COLO668 (cell line): ENCODE results near the gene GHDC.
"Not testable (repeated sequence)": the region's sequence is repeated elsewhere in the genome, so short reads cannot be mapped to it uniquely, and the experiment has no call there.

Experiments
- DNase-seq: peaks from one replicate; lab custom pipeline; 2025; ENCODE audit not compliant: unreplicated experiment; lab: John Stamatoyannopoulos, UW

The GHDC gene, protein sequence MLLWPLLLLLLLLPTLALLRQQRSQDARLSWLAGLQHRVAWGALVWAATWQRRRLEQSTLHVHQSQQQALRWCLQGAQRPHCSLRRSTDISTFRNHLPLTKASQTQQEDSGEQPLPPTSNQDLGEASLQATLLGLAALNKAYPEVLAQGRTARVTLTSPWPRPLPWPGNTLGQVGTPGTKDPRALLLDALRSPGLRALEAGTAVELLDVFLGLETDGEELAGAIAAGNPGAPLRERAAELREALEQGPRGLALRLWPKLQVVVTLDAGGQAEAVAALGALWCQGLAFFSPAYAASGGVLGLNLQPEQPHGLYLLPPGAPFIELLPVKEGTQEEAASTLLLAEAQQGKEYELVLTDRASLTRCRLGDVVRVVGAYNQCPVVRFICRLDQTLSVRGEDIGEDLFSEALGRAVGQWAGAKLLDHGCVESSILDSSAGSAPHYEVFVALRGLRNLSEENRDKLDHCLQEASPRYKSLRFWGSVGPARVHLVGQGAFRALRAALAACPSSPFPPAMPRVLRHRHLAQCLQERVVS

DNA sequence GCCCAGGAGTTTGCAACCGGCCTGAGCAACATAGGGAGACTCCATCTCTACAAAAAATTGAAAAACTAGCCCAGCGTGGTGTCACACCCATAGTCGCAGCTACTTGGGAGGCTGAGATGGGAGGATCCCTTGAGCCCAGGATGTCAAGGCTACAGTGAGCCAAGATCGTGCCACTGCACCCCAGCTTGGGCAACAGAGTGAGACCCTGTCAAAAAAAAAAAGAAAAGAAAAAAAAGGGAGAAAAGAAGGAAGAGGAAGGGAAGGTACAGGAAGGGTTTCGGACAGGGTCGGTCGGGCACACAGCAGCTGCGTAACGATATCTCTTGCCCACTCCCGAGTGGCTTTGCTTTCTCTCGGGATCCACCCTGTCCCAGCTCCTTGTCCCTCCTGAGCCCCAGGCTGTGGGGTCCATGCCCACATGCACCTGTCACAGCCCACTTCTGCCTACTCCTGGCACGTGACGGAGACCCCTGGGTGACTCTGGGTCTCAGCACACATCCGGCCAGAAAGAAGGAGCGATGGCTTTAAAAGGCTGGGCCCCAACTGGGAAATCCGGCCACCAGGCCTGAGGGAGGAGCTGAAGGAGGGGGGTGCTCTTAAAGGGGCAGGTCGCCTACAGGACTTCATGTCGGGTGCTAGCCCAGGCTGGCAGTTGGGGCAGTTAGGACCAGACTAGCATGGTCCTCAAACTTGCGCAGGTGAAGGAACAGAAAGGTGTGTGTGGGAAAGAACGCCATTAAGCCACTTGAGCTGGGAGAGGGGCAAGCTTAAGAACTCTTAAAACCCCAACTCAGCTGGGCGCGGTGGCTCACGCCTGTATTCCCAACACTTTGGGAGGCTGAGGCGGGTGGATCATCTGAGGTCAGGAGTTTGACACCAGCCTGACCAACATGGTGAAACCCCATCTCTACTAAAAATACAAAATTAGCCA is at the start of gene GHDC:
TSS of gene GHDC (minus strand) at position 526 of the 931 bp plus-strand sequence. CDS start 913 bp downstream, outside the sequence.
- peak; percentile 65 for DNase-seq

DNA sequence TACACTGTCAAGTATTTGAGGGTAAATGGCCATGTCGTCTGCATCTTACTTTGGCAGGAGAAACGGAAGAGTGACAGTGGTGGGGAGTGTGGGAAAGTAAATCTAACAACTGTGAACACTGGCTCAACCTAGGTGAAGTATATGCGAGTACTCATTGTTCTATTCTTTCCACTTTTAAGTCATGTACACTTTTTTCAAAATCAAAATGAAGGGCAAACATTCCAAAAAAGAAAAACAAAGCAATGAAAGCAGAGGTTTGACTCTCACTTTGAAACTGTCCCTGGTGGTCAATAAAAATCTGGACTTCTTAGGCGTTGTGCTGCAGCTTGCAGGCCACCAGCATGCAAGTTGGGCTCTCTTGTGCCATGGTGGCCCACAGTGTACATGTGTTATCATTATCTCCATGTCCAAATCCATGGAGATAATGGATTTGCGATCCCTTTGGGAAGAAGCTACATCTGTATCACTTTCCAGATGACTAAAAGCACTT is 49.2 kb upstream of the GHDC start:
- DNase-seq = no peak

DNA sequence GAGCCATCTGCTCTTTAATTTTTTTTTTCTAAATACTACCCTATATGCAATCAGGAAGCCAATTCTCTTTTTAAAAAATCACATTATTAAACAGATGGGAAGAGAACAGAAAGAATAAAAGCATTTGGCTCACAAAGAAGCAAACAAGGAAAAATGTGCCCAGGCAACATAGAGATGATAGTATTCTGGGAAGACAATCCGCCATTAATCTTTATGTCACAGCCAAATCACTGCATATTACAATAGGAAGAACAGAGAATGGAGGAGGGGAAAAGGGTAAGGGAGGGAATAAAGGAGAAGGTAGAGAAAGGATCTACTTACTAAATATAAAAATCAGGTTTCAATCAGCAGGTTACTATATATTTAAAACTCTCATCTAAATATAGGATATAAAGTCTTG is 47.6 kb upstream of the GHDC start:
- DNase-seq = no peak

DNA sequence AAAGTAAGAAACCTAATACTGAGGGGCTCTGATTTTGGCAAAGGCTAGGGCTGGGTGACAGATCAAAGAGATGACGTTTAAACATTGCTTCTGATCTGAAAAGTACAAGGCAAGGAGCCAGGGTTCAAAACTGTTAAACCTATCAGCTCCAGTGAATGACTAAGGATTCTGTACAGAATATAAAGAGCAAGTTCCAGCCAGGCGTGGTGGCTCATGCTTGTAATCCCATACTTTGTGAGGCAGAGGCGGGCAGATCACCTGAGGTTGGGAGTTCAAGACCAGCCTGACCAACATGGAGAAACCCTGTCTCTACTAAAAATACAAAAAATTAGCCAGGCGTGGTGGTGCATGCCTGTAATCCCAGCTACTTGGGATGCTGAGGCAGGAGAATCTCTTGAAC is 46.6 kb upstream of the GHDC start:
- not testable (repeated sequence) for DNase-seq

DNA sequence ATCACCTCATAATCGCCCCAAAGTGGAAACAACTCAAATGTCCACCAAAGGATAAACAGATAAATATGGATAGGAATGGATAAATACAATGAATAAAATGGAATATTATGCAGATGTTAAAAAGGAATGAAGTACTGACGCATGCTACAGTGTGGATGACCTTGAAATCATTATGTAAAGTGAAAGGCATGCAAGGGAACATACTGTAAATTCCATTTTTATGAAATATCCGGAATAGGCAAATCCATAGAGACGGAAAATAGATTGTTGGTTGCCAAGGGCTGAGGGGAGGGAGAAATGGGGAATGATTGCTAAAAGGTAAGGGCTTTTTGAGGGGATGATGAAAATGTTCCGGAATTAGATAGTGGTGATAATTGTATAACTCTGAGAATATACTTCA is 45.9 kb upstream of the GHDC start:
- DNase-seq = no peak

DNA sequence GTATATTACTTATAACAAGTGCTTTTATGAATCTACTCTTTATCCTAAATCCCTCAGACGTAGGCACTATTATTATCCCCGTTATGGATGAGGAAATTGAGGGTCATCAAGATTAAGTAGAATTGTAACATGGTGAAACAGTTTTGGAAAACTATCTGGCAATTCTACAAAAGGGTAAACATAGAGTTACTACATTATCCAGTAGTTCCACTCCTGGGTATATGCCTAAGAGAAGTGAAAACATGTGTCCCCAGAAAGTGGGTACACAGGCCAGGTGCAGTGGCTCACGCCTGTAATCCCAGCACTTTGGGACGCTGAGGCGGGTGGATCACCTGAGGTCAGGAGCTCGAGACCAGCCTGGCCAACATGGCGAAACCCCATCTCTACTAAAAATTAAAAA is 45.3 kb upstream of the GHDC start:
- not testable (repeated sequence) for DNase-seq

DNA sequence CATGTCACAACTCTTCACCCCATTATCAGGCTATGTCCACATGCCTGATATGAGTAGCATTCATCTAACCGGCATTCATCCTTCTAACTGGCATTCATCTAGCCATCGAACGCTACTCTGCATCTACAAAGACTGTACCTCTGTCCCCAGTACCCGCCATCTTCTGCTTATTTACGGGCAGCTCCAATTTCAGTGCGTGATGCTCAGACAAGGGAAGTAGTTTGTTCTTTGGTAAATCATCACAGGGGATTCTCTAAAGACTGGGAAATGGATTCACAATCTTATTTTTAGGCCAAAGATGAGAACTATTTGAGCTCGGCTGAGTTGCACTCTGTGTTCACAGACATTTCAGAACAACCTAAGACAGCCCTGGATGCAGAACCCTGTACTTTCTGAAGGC is 42.5 kb upstream of the GHDC start:
- DNase-seq = no peak

DNA sequence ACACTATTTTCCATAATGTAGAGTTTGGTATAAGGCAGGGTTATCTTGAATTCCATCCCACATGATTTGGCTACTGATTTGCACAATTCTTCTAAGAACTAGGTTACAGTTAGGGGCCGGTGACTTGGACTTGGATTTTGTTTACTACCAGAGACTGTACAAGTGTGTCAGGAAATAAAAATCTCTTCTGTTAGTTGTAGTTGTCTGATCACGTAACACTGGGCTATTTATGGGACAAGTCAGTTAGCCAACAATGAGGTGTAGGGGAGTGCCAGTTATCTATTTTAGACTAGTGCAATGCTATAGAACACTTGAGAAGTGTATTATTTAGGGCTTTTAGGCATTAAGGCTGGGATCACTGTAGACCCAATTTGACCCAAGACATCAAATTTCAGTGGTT is 39.7 kb upstream of the GHDC start:
- no peak for DNase-seq

DNA sequence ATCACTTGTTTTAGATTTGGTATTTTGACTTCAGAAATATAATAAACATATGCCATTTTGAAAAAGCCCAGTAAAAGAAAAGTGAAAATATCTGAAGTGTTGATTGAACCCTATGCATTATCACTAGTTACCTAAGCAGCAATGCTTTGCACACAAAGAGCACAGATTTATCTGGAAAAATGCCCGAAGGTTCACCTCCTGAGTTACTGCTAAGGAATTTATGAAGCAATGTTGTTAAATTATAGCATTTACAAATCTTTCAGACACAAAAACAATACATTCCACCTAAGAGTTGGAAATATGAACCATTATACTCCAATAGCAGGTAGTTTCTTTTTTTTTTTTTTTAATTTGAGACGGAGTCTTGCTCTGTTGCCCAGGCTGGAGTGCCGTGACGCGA is 38.9 kb upstream of the GHDC start:
- no peak for DNase-seq

DNA sequence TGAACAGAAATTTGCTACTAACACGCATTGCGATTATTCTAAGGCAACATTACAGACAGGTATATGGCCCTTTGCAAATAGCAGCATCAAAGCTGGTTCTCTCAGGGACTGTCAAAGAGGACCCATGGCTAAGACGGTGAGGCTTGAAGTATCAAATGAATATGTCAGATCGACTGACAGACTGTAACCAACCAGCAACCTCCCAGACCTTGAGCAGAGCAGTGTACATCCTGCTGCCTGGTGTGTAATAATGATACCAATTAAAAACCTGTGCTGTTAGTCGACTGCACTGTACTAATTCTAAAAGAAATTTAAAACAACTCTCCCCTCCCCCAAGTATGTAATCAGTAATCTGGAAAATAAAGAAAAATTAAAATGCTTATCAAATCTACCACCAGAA is 35.9 kb upstream of the GHDC start:
- no peak for DNase-seq

DNA sequence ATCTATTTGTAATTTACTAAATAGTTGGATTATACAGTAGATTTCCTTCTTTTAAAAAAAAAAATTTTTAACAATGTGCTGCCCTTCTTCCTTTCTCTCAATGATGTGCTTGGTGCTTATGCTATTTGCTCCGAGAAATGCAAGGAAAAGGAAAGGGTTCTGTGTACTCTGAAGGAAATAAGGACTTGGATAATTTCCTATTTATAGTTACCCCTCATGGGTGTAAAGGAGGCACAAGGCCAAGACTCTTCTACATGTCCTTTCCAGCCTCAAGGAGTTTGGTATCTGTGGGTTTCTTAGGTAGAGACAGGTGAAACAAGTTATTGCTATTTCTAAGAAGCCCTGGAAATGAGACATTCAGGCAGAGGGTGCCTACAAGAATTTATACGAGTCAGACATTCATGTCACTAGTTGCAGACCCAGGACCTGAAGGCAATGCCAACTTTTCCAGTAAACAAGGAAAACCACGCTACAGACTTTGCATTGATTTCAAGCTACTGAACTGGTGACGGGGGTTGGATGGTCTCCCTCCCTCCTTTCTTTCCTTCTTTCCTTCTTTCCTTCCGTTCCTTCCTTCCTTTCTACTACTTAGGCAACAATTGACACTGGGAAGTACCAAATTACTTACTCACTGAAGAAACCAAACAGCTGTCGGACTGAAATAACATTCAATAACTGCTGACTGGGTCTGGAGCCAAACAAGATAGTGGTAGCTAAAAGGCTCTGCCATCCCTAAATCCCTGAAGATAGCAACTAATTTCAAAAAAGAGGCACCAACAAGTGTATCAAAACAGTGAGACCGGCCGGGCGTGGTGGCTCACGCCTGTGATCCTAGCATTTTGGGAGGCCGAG is 33.8 kb upstream of the GHDC start:
- DNase-seq = no peak

DNA sequence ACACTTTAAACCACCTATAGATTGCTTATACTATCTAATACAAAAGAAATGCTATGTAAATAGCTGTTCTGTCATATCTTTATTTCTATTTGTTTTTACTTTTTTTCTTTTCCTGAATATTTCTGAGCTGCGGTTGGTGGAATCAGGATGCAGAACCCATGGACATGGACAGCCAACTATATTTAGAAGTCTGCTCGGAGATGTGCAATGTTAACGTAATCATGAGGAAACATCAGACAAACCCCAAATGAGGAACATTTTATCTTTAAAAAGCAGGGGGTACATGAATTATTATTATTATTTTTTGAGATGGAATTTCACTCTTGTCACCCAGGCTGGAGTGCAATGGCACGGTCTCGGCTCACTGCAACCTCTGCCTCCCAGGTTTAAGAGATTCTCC is 31.4 kb upstream of the GHDC start:
- DNase-seq = no peak

DNA sequence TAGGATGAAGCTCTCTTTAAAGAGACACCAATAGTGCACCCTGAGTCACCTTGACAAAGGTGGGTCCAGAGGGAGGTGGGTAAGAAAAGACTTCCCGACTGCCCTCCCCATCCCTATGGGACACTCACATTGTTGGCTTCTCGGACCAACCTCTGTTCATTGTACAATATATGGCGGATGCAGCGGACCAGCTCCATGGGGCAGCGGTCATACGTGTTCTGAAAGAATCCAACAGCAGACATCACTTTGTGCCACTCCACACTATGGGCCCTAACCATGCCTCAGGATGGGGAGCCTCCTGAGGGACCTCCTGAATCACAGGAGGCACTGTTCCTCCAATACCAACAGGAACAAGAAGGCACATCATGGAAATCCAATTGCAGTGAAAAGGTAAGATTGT is 30.4 kb upstream of the GHDC start:
- DNase-seq = no peak

DNA sequence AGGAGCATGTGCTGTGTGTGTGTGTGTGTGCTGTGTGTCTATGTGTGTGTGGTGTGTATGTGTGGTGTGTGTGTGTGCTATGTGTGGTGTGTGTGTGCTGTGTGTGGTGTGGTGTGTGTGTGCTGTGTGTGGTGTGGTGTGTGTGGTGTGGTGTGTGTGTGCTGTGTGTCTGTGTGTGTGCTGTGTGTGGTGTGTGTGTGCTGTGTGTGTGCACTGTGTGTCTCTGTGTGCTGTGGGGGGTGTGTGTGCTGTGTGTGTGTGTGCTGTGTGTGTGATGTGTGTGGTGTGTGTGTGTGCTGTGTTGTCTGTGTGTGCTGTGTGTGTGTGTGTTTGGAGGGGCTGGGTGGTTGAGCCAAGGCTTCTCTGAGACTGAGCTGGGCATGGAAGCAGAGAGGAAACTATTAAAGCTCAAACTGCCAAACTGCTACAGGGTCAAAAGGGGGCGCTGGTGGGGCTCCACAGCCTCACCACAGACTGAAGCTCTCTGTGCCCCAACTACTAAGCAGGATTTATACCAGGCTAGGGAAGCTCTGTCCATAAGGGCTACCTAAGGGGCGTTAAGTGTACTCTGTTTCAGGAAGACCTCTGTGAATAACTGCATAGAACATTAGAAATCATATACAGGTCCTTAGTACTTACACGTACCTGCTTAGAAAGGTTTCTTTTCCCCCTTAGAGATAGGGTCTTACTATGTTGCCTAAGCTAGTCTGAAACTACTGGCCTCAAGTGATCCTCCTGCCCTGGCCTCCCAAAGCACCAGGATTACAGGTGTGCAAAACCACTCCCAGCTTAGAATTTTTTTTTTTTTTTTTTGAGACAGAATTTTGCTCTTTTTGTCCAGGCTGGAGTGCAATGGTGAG is 27.8 kb upstream of the GHDC start:
- peak; percentile 11 for DNase-seq

DNA sequence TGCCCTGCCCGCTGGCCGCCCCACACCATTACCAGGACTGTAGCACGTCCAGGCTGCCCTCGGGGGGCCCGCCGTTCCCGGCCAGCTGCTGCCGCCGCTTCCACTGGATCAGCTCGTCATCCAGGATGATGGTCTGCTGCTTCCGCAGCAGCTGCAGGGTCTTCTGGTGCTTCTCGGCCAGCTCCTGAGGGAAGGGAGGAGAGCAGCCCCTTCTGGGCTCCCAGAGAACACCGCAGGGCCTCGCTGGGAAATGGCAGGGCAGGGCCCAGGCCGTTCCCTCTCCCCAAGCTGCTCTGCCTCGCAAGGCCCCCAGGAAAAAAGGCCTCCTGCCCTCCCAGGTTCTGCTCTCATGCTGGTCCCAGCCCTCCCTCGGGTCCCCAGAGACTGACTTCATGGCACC is 25.0 kb upstream of the GHDC start:
- DNase-seq = not testable (repeated sequence)

DNA sequence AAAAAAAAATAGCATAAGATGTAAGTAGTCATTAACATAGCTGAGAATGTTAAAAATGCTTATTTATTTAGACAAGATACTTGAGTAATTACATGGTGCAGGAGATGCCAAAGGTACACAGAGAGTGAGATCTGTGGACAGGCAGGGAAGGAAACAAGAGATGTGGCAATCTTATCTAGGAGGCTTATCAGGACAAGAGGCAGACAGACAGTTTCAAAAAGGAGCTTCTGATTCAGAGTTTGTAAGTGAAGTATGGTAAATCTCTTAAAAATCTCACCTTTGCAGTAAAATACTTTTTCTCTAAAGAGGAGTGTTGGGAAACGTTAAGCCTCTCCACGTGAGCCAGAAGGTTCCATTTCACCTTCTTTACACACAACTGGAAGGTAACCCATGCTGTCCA is 19.9 kb upstream of the GHDC start:
- no peak for DNase-seq

DNA sequence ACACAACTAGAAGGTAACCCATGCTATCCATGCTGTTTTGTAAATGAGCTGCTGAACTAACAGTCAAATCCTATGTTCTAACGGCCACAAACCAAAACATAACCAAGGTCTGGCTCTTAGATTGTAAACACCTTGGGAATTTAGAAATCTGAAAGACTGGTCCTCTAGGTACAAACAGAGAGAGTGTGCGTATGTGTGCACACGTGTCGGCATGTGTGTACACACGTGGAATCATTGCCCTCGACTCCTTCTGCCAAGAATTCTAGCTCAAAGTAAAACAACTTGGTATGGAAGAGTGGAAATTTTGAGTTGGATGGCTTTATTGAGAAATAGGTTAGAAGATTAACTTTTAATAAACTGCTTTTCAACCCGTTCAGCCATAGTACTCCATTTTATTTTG is 18.1 kb upstream of the GHDC start:
- DNase-seq = no peak

DNA sequence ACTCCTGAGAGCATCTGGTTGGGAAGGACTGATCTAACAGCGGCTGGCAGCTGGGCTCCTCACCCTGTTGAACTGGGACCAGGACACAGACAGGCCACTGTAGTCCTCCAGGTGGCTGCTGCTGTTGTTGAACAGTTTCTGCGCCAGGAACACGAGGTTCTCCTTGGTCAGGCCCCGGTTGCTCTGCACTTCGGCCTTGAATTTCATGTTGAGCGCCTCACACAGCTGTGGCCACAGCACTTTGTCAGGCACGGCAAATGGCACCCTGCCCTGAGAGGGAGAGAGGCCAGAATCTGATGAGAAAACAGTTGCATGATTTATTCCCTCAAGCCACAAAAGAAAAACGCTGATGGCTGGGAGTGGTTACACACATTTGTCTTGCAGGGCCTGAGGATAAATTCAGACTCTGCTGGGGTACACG is 17.6 kb upstream of the GHDC start:
- not testable (repeated sequence) for DNase-seq

DNA sequence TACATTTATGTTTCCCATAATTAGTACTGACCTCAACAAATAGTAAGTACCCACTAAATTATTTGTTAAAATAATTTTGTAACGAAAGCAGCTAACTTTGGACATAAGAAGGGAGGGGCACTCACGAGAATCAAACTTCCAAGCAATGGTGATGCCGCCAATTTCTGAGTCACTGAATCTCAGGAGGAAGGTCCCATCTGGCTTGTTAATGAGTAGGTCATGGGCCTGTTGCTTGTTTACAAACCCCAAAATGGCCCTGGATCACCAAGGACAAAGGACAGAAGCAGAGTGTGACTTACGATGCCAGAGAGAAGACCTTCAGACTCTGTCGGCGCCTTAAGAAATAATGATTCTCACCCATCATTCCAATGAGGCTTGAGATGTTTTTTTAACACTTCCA is 15.8 kb upstream of the GHDC start:
- no peak for DNase-seq

DNA sequence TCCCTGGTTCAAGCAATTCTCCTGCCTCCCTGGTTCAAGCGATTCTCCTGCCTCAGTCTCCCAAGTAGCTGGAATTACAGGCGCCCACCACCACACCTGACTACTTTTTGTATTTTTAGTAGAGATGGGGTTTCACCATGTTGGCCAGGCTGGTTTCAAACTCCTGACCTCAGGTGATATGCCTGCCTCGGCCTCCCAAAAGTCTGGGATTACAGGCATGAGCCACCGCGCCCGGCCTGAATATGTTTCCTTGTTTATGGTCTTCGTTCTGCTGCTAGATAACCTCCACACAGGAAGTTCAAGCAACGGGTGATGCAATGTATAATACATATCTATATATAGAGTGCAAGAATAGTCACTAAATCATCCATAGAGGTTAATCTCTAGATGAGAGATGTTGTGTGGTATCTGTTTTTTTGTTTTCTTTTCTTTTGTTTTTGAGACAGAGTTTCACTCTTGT is 11.9 kb upstream of the GHDC start:
- DNase-seq = not testable (repeated sequence)
